GM21360 (cell line): ENCODE data around the gene HSFY1.
"Not testable (repeated sequence)": the region's sequence is repeated elsewhere in the genome, so short reads cannot be mapped to it uniquely, and the experiment has no call there.

Experiments used
- ATAC-seq: cut with Tn5 transposase; IDR thresholded peaks from one replicate; pipeline ENCODE4 v1.9.1; 2021; ENCODE audit warnings: mild to moderate bottlenecking, moderate library complexity; ENCODE audit not compliant: unreplicated experiment

The HSFY1 gene

GRCh38 chrY:18546420-18546819 lies at the start of gene HSFY1:
TSS of gene HSFY1 (plus strand) at chrY:18546720. CDS start at chrY:18546788, 68 bp downstream.
- not testable (repeated sequence) for ATAC-seq

GRCh38 chrY:18504266-18504665 lies 42.3 kb upstream of the HSFY1 start:
- ATAC-seq, result not testable (repeated sequence)

GRCh38 chrY:18530995-18531655 lies 15.4 kb upstream of the HSFY1 start:
- not testable (repeated sequence) for ATAC-seq

GRCh38 chrY:18538952-18539351 lies 7.6 kb upstream of the HSFY1 start:
- ATAC-seq, result not testable (repeated sequence)

- not testable (repeated sequence) for ATAC-seq
These were observed 6.6 kb downstream of the HSFY1 start for GRCh38 chrY:18553132-18553531.

GRCh38 chrY:18565915-18566314 lies 19.4 kb downstream of the HSFY1 start:
- ATAC-seq, result not testable (repeated sequence)
